Measurements from ENCODE around the gene TMEM39A.

TMEM39A gene

DNA sequence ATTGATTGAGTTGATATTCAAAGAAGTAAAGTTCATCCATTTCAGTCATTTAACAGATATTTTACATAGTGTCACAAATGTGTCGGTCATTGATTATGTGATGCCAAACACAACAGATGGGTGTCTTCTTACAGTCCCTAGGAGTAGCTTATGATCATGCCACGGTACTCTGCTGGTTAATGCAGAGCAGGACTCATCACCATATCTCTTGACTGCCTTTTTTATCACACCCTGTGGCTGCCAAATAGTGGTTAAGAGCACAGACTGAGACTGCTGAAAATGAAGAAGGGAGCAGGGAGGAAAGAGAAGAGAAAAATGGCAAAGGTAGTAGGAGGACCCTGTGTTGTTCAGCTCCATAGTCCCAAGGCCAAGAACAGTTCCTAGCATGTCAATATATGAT lies 22.1 kb upstream of the TMEM39A start:
- TF ChIP-seq, protein P1, sequence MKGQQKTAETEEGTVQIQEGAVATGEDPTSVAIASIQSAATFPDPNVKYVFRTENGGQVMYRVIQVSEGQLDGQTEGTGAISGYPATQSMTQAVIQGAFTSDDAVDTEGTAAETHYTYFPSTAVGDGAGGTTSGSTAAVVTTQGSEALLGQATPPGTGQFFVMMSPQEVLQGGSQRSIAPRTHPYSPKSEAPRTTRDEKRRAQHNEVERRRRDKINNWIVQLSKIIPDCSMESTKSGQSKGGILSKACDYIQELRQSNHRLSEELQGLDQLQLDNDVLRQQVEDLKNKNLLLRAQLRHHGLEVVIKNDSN (IDR thresholded peaks at IDR 0.05): no peak
- TF ChIP-seq YY1 (IDR thresholded peaks at IDR 0.05; ENCODE audit: low read depth): no peak
- TF ChIP-seq EGR1 (IDR thresholded peaks at IDR 0.05): no peak
- TF ChIP-seq, protein P2, sequence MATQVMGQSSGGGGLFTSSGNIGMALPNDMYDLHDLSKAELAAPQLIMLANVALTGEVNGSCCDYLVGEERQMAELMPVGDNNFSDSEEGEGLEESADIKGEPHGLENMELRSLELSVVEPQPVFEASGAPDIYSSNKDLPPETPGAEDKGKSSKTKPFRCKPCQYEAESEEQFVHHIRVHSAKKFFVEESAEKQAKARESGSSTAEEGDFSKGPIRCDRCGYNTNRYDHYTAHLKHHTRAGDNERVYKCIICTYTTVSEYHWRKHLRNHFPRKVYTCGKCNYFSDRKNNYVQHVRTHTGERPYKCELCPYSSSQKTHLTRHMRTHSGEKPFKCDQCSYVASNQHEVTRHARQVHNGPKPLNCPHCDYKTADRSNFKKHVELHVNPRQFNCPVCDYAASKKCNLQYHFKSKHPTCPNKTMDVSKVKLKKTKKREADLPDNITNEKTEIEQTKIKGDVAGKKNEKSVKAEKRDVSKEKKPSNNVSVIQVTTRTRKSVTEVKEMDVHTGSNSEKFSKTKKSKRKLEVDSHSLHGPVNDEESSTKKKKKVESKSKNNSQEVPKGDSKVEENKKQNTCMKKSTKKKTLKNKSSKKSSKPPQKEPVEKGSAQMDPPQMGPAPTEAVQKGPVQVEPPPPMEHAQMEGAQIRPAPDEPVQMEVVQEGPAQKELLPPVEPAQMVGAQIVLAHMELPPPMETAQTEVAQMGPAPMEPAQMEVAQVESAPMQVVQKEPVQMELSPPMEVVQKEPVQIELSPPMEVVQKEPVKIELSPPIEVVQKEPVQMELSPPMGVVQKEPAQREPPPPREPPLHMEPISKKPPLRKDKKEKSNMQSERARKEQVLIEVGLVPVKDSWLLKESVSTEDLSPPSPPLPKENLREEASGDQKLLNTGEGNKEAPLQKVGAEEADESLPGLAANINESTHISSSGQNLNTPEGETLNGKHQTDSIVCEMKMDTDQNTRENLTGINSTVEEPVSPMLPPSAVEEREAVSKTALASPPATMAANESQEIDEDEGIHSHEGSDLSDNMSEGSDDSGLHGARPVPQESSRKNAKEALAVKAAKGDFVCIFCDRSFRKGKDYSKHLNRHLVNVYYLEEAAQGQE (IDR thresholded peaks at IDR 0.05; ENCODE audit: low read depth): no peak
- no peak for TF ChIP-seq RAD21 (IDR thresholded peaks at IDR 0.05; ENCODE audit: low read depth)
- TF ChIP-seq FOXM1 (IDR thresholded peaks at IDR 0.05; ENCODE audit: borderline replicate concordance, low read depth): no peak
- TF ChIP-seq TAF1 (IDR thresholded peaks at IDR 0.05; ENCODE audit: low read depth): no peak
- TF ChIP-seq ZBTB7A (IDR thresholded peaks at IDR 0.05; ENCODE audit: low read depth): no peak
- no peak for TF ChIP-seq NFIC (IDR thresholded peaks at IDR 0.05)
- no peak for TF ChIP-seq TEAD4 (IDR thresholded peaks at IDR 0.05)
- TF ChIP-seq TCF12 (IDR thresholded peaks at IDR 0.05; ENCODE audit: low read depth): no peak
- TF ChIP-seq, protein P3, sequence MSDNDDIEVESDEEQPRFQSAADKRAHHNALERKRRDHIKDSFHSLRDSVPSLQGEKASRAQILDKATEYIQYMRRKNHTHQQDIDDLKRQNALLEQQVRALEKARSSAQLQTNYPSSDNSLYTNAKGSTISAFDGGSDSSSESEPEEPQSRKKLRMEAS (IDR thresholded peaks at IDR 0.05): no peak

DNA sequence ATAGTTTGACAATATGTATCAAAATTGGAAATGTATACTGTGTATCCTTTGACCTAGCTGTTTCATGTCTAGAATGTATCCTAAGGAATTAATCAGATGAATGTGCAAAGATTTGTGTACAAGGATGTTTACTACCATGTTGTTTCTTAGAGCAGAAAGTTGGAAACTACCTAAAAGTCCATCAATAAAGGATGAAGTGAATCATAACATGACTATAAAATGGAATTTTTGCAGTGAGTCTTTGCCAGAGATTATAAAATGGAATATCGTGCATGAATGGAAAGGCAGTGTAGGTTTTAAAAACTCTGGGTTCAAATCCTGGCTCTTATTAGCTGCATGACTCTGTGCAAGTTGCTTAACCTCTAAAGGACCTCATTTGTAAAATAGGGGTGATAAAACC lies 19.7 kb upstream of the TMEM39A start:
- TF ChIP-seq TAF1 (IDR thresholded peaks at IDR 0.05; ENCODE audit: low read depth): no peak
- TF ChIP-seq, protein P1 (IDR thresholded peaks at IDR 0.05): no peak
- no peak for TF ChIP-seq CEBPB (IDR thresholded peaks at IDR 0.05)
- TF ChIP-seq EGR1 (IDR thresholded peaks at IDR 0.05): no peak
- no peak for TF ChIP-seq FOXM1 (IDR thresholded peaks at IDR 0.05; ENCODE audit: borderline replicate concordance, low read depth)
- TF ChIP-seq, protein P2 (IDR thresholded peaks at IDR 0.05; ENCODE audit: low read depth): no peak
- TF ChIP-seq, protein P3 (IDR thresholded peaks at IDR 0.05): no peak
- TF ChIP-seq TEAD4 (IDR thresholded peaks at IDR 0.05): no peak
- no peak for TF ChIP-seq TCF12 (IDR thresholded peaks at IDR 0.05; ENCODE audit: low read depth)
- no peak for TF ChIP-seq ZBTB7A (IDR thresholded peaks at IDR 0.05; ENCODE audit: low read depth)

DNA sequence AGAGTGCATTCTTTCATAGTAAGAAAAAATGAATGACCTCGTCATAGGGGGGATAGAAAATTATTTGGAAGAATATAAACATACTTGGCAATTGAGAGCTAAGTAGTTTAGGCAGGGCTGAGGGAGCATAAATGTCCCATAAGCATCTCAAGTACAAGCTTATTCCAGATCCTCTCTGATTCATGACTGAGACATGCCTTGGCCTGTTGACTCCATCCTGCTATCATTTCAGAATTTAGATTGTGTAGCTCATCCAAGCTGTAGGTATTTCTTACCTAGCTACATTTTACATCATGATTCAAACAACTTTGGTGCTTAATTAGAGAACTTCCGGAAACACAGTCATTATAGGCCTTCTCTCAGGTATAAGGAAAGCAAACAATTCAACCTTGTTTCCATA lies 17.7 kb upstream of the TMEM39A start:
- no peak for TF ChIP-seq EP300 (IDR thresholded peaks at IDR 0.05; ENCODE audit: borderline replicate concordance)
- TF ChIP-seq YY1 (IDR thresholded peaks at IDR 0.05; ENCODE audit: low read depth): no peak
- TF ChIP-seq TEAD4 (IDR thresholded peaks at IDR 0.05): no peak
- no peak for TF ChIP-seq EGR1 (IDR thresholded peaks at IDR 0.05)
- no peak for TF ChIP-seq ZBTB7A (IDR thresholded peaks at IDR 0.05; ENCODE audit: low read depth)
- TF ChIP-seq CEBPB (IDR thresholded peaks at IDR 0.05): no peak
- TF ChIP-seq CREB1 (IDR thresholded peaks at IDR 0.05; ENCODE audit: low read depth): no peak
- no peak for TF ChIP-seq FOXM1 (IDR thresholded peaks at IDR 0.05; ENCODE audit: borderline replicate concordance, low read depth)

DNA sequence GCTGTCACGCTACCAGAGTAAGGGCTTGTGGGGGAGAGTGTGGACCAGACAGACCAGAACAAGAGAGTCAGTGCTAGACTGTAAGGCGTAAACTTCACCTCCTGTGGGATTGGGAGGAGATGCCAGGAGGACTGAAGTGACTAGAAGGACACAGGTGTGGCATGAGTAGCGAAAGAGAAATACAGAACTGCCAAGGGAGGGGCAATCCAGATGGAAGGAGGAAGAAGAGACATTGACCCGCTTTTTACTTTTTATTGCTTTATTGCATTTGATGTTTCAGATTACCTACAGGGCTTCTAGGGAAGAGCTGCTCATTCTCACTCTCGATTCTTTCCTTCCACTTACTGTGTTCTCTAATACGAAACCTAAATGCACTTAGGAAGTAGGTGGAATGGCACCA lies 7.5 kb upstream of the TMEM39A start:
- TF ChIP-seq EGR1 (IDR thresholded peaks at IDR 0.05) (no peak), TAF1 (IDR thresholded peaks at IDR 0.05; ENCODE audit: low read depth) (no peak), CEBPB (IDR thresholded peaks at IDR 0.05) (no peak), YY1 (IDR thresholded peaks at IDR 0.05; ENCODE audit: low read depth) (no peak), NFIC (IDR thresholded peaks at IDR 0.05) (no peak), ZBTB7A (IDR thresholded peaks at IDR 0.05; ENCODE audit: low read depth) (no peak), TCF12 (IDR thresholded peaks at IDR 0.05; ENCODE audit: low read depth) (no peak), FOXM1 (IDR thresholded peaks at IDR 0.05; ENCODE audit: borderline replicate concordance, low read depth) (no peak)
- TF ChIP-seq, protein P2 (IDR thresholded peaks at IDR 0.05; ENCODE audit: low read depth): no peak
